Small intestine (tissue), 7 donors: ENCODE data around the gene TCF7. TPM values are rescaled to one million over a fixed set of nuclear protein-coding genes. Genes with fewer than 3 reads are reported as not detected.
A peak's percentile ranks its signal among the peaks of the same experiment; 100 is the strongest.

ENCODE experiments used
- DNase-seq, 2 donors: peaks; one replicate each; pipeline versions ENCODE4 v3.0.0 to v3.0.0-alpha.2; 2013
- FAIRE-seq: peaks from 2 replicates; lab custom pipeline; 2012; peaks lifted over from hg19 to GRCh38; lab: Jason Lieb, UNC
- H3K27ac ChIP-seq, 3 donors: one replicate each; pipeline ENCODE4 v1.5.1; 2013; ENCODE audit warnings: low read length in 2 of 3, mild to moderate bottlenecking in 2 of 3, control low read depth in 1 of 3, inconsistent platforms in 1 of 3, low read depth in 1 of 3, moderate library complexity in 1 of 3
- H3K27me3 ChIP-seq, 3 donors: one replicate each; pipeline ENCODE4 v1.6.1; 2013; ENCODE audit warnings: low read length in 3 of 3, inconsistent platforms in 1 of 3; ENCODE audit not compliant: control insufficient read depth in 3 of 3, insufficient read depth in 3 of 3
- H3K36me3 ChIP-seq, 3 donors: one replicate each; pipeline ENCODE4 v1.6.1; 2013; ENCODE audit warnings: low read length in 3 of 3, inconsistent platforms in 1 of 3, low read depth in 1 of 3, mild to moderate bottlenecking in 1 of 3, moderate library complexity in 1 of 3; ENCODE audit not compliant: control insufficient read depth in 3 of 3, insufficient read depth in 2 of 3
- H3K4me1 ChIP-seq, 3 donors: one replicate each; pipeline ENCODE4 v1.6.1; 2013; ENCODE audit warnings: low read length in 2 of 3, inconsistent platforms in 1 of 3, low read depth in 1 of 3, mild to moderate bottlenecking in 1 of 3, moderate library complexity in 1 of 3; ENCODE audit not compliant: control insufficient read depth in 3 of 3, insufficient read depth in 2 of 3
- H3K4me3 ChIP-seq, 3 donors: one replicate each; pipeline ENCODE4 v1.5.1; 2013; ENCODE audit warnings: low read length in 3 of 3, control low read depth in 1 of 3, inconsistent platforms in 1 of 3, low read depth in 1 of 3, mild to moderate bottlenecking in 1 of 3, moderate library complexity in 1 of 3
- H3K9me3 ChIP-seq, 2 donors: one replicate each; pipeline ENCODE4 v1.6.1; 2013; ENCODE audit warnings: low read depth in 1 of 2, low read length in 1 of 2; ENCODE audit not compliant: control insufficient read depth in 2 of 2, insufficient read depth in 1 of 2
- WGBS, 3 donors: extraction: QIAGEN DNeasy Blood & Tissue Kit; methylation state at CpG; one replicate each; pipeline ENCODE4 v1.1.7; 2013; 5-methylcytosine and 5-hydroxymethylcytosine counted together
- polyA plus RNA-seq, 4 donors: library from polyadenylated mRNA; stranded (reverse) in 3 of 4; unstranded in 1 of 4; fragments of 200-250 nt in 3 of 4; fragments of 120-200 nt in 1 of 4; gene quantifications; one replicate each; pipeline versions ENCODE4 v1.2.1 to v1.2.3, GENCODE V29; 2013
- donor health status: healthy with polysubstance abuse.
- donor health status: control.
- donor health status: control.
- donor health status: Bipolar disorder and iron deficiency.
- donor health status: healthy.

TCF7 gene
- polyA plus RNA-seq, 4 donors: 9.7 to 13.3 (median 11.4) TPM

DNA sequence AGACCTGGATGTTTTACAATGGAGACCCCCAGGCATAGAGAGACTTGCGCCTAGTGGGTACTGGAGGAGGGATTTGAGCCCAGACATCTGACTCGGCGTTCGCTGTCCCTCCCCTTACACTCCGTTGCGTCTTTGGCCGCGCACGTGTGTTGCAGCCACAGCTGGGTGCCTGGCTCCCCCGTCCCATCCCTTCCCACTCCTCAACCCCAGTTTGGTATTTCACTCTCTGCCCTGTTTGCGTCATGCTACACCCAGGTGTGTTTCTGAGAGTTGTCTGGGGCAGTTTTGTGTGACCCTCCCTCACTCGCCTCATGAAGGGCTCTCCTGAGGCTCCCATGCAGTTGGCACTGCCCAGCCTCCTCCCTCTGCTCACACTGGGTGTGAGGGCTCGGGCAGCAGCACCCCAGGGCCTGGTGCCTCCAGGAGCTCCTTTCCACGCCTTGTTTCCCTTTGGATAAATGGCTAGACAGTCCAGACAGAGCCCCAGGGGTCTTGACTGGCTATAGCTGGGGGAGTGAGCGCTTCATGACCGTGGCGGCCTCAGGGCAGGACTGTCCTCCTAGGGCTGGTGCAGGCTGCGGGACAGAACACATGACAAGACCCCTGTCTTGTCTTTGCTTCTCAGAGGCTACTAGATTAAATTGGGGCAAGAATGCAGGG is 13.6 kb downstream of the TCF7 start:
- no peak overlapping the region for H3K4me3 ChIP-seq
- 83 to 92% (median 91%) methylated on average over 18 of the region's 18 CpGs for WGBS, 3 donors
- H3K9me3 ChIP-seq: no peaks in the 10 kb centered on the region
- no peak overlapping the region for H3K27ac ChIP-seq
- peaks cover 0 to 6% (median 0%) of the 10 kb centered on the region in 3 donors for H3K4me1 ChIP-seq
- no peak for FAIRE-seq
- H3K36me3 ChIP-seq: peaks cover 0 to 79% (median 2%) of the 10 kb centered on the region in 3 donors
- DNase-seq: no peak
- no peaks in the 10 kb centered on the region for H3K27me3 ChIP-seq

DNA sequence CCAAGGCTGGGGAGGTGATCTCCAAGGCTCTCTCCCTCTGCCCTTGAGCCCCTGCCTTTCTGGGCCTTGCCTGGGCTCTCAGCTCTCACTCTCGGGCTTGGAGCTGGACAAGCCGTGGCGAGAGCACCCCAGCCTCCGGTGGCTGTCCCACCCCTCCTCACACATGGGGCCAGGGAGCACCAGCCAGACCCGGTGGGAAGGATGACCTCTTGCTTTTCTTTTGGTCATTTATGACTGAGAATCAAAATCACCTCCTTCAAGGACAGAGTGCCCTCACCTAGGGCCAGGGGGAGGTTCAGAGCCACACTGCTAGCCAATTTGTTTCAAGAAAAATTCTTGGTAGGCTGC is 14.1 kb downstream of the TCF7 start:
- Histone ChIP-seq H3K4me3 (no peak overlapping the region), H3K27ac (peak overlapping the region in 1 of 3 donors; percentile 27), H3K9me3 (no peaks in the 10 kb centered on the region), H3K27me3 (no peaks in the 10 kb centered on the region), H3K36me3 (peaks cover 0 to 79% (median 2%) of the 10 kb centered on the region in 3 donors), H3K4me1 (peaks cover 0 to 6% (median 0%) of the 10 kb centered on the region in 3 donors)
- DNase-seq: no peak
- WGBS, 3 donors: 79 to 86% (median 81%) methylated on average over 4 to 5 of the region's 5 CpGs
- no peak for FAIRE-seq

DNA sequence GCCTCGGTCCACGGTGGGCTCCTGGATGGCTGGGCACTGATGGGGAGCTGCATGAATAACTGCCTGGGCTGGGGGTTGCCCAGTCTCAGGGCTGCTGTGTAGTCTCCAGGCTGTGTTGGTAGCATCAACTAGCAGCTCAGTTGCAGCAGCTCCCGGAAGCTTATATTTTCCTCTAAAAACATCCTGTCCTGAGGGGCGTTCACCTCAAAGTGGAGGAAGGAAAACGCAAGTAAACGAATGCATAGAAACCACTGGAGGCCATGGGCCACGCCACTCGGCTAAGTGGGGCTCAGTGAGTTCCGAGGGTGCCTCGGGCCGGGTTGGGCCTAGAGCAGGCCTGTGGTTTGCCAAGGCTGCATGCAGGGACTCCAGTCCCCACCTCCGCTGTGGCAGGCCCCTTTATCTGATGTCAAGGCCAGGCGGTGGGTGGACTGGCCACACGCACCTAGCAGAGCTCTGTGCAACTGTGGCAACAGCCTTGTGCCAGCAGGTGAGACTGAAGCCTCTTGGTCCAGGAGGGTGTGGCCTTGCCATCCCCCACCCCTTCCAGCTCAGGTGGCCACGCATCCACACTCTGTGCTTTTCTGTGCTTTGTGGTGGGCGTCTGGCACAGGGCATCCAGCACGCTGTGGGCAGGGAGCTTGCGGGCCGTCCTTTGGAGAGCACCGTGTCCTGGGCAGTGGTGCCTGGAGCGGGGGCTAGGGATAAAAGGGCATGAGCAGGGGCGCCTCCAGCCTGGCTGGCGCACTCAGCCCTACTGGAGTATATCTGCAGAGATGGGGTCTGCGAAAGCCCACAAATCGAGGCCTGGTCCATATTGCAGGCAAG is 15.1 kb downstream of the TCF7 start:
- peaks cover 0 to 4% (median 0%) of the 10 kb centered on the region in 3 donors for H3K4me1 ChIP-seq
- H3K4me3 ChIP-seq: no peak overlapping the region
- peaks cover 0 to 84% (median 6%) of the 10 kb centered on the region in 3 donors for H3K36me3 ChIP-seq
- H3K27me3 ChIP-seq: no peaks in the 10 kb centered on the region
- WGBS, 3 donors: 80 to 87% (median 80%) methylated on average over 25 of the region's 25 CpGs
- peak overlapping the region in 1 of 3 donors; percentile 27 for H3K27ac ChIP-seq
- no peaks in the 10 kb centered on the region for H3K9me3 ChIP-seq
- FAIRE-seq: no peak
- no peak for DNase-seq

- 78 to 82% (median 82%) methylated on average over 7 to 8 of the region's 8 CpGs for WGBS, 3 donors
- Histone ChIP-seq H3K9me3 (no peaks in the 10 kb centered on the region), H3K36me3 (peaks cover 0 to 87% (median 8%) of the 10 kb centered on the region in 3 donors), H3K4me3 (no peak overlapping the region), H3K27me3 (no peaks in the 10 kb centered on the region), H3K4me1 (peaks cover 0 to 4% (median 0%) of the 10 kb centered on the region in 3 donors), H3K27ac (peak overlapping the region in 1 of 3 donors; percentile 53)
- FAIRE-seq: no peak
- no peak for DNase-seq
Observed at GRCh38 chr5:134130239-134130945, 15.9 kb downstream of the TCF7 start.

DNA sequence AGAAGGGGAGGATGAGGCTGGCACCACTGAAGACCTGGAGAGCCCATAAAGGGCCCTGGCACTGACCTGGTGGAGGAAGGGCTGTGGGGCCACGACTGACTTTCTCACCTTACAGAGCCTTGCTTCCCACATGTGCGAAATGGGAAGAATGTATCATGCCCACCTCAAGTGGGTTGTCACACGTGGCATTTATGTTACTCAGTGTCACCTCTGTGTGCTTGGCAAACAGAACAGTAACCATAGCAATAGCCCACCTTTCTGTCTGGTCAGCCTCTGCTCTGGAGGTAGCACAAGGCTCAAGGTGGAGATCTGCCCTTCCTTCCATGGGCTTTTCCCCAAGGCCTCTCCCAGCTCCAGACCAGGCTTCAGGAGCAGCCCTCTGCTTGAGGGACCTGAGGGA is 16.7 kb downstream of the TCF7 start:
- H3K4me3 ChIP-seq: no peak overlapping the region
- no peaks in the 10 kb centered on the region for H3K9me3 ChIP-seq
- peak overlapping the region in 1 of 3 donors; percentile 53 for H3K27ac ChIP-seq
- 69 to 77% (median 73%) methylated on average over 3 of the region's 3 CpGs for WGBS, 3 donors
- DNase-seq (no peak), FAIRE-seq (no peak)
- peaks cover under 1 to 91% (median 11%) of the 10 kb centered on the region in 3 donors for H3K36me3 ChIP-seq
- peaks cover 0 to 2% (median 0%) of the 10 kb centered on the region in 3 donors for H3K4me1 ChIP-seq
- H3K27me3 ChIP-seq: no peaks in the 10 kb centered on the region

DNA sequence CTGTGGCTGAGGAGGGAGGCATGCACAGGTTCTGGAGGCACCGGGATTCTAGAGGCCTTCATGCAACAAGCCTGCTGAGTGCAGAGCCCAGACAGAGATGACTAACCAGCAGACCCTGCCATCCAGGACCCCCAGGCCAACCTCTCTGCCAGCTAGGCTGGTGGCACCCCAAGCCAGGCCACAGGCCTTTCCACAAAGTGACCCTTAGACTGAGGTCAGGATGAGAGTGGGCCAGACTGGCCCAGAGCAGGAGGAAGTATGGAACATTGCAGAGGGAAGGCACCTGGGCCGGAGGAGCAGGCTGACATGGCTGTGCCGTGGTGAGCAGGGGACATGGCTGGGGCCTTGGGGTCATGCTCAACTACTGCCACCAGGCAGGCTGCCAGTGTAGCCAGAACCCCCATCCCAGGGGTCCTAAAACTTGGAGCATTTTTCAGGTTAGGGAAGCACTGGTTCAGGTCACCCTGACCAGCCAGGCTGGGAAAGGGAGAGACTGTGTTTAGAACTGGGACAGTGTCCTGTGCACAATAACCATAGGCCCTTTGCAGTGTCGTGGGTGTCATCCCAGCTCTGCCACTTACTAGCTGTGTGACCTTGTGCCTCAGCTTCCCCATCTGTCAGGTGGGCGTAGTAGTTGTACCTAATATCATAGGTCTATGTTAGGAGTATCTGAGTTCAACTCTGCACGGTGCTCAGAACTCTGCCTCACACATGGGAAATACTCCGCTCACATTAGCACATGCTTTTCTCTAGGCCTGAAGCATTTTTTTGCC is 17.3 kb downstream of the TCF7 start:
- DNase-seq (no peak), FAIRE-seq (no peak)
- H3K9me3 ChIP-seq: no peaks in the 10 kb centered on the region
- H3K27me3 ChIP-seq: no peaks in the 10 kb centered on the region
- peaks cover 4 to 97% (median 11%) of the 10 kb centered on the region in 3 donors for H3K36me3 ChIP-seq
- peaks cover 0 to 2% (median 0%) of the 10 kb centered on the region in 3 donors for H3K4me1 ChIP-seq
- peak overlapping the region in 1 of 3 donors; percentile 53 for H3K27ac ChIP-seq
- 82 to 84% (median 82%) methylated on average over 7 of the region's 7 CpGs for WGBS, 3 donors
- H3K4me3 ChIP-seq: no peak overlapping the region

GRCh38 chr5:134132372-134133187 is 18.1 kb downstream of the TCF7 start:
- WGBS, 3 donors: 63 to 84% (median 64%) methylated on average over 16 of the region's 16 CpGs
- H3K9me3 ChIP-seq: no peaks in the 10 kb centered on the region
- DNase-seq (peak in 1 of 2 donors; percentile 54), FAIRE-seq (no peak)
- peaks cover 0 to 2% (median 0%) of the 10 kb centered on the region in 3 donors for H3K4me1 ChIP-seq
- no peak overlapping the region for H3K4me3 ChIP-seq
- no peaks in the 10 kb centered on the region for H3K27me3 ChIP-seq
- H3K36me3 ChIP-seq: peaks cover 4 to 94% (median 11%) of the 10 kb centered on the region in 3 donors
- peak overlapping the region in 1 of 3 donors; percentile 53 for H3K27ac ChIP-seq
